NCI-H2107 treated with DMSO at 0.1 percent for 48 hours (cell line): ENCODE data around the gene ACTL10.
"Not testable (repeated sequence)": the region's sequence is repeated elsewhere in the genome, so short reads cannot be mapped to it uniquely, and the experiment has no call there.

Experiments used
- DNase-seq: peaks from one replicate; lab custom pipeline; 2025; ENCODE audit not compliant: unreplicated experiment; lab: John Stamatoyannopoulos, UW

Gene ACTL10

GRCh38 chr20:33666293-33667244, at the start of gene ACTL10:
TSS of gene ACTL10 (plus strand) at chr20:33666943. CDS start at chr20:33667498, 555 bp downstream.
- DNase-seq = peak; percentile 85

GRCh38 chr20:33621717-33622400, 44.9 kb upstream of the ACTL10 start:
- no peak for DNase-seq

GRCh38 chr20:33622705-33623365, 43.9 kb upstream of the ACTL10 start:
- no peak for DNase-seq

- DNase-seq = no peak
These were observed 42.3 kb upstream of the ACTL10 start for GRCh38 chr20:33624399-33624798.

- DNase-seq = no peak
These were observed 40.6 kb upstream of the ACTL10 start for GRCh38 chr20:33626190-33626589.

- DNase-seq = no peak
These were observed 39.0 kb upstream of the ACTL10 start for GRCh38 chr20:33627577-33628216.

- DNase-seq = no peak
These were observed 37.2 kb upstream of the ACTL10 start for GRCh38 chr20:33629533-33629932.

- no peak for DNase-seq
These were observed 36.8 kb upstream of the ACTL10 start for GRCh38 chr20:33629979-33630378.

GRCh38 chr20:33630507-33630906, 36.2 kb upstream of the ACTL10 start:
- DNase-seq = no peak

- DNase-seq = not testable (repeated sequence)
These were observed 34.8 kb upstream of the ACTL10 start for GRCh38 chr20:33631910-33632309.

- DNase-seq = no peak
These were observed 31.4 kb upstream of the ACTL10 start for GRCh38 chr20:33635341-33635740.

GRCh38 chr20:33636776-33637175, 30.0 kb upstream of the ACTL10 start:
- no peak for DNase-seq

- DNase-seq = no peak
These were observed 26.5 kb upstream of the ACTL10 start for GRCh38 chr20:33640287-33640686.

- no peak for DNase-seq
These were observed 22.3 kb upstream of the ACTL10 start for GRCh38 chr20:33644313-33645071.

GRCh38 chr20:33645072-33645358, 21.7 kb upstream of the ACTL10 start:
- DNase-seq = no peak

- no peak for DNase-seq
These were observed 21.3 kb upstream of the ACTL10 start for GRCh38 chr20:33645396-33645795.

GRCh38 chr20:33646191-33646590, 20.6 kb upstream of the ACTL10 start:
- no peak for DNase-seq

- DNase-seq = not testable (repeated sequence)
These were observed 19.7 kb upstream of the ACTL10 start for GRCh38 chr20:33646959-33647602.

- DNase-seq = no peak
These were observed 18.9 kb upstream of the ACTL10 start for GRCh38 chr20:33647603-33648395.
